ENCODE data around the gene RAD18. TPM values are rescaled to one million over a fixed set of nuclear protein-coding genes. Genes with fewer than 3 reads are reported as not detected.

Gene RAD18
- total RNA-seq, 5 donors from 2014 or later (not counting 1 experiment from before 2014, with no cell fraction given), result 13.7 to 18.5 (median 16.5) TPM

DNA sequence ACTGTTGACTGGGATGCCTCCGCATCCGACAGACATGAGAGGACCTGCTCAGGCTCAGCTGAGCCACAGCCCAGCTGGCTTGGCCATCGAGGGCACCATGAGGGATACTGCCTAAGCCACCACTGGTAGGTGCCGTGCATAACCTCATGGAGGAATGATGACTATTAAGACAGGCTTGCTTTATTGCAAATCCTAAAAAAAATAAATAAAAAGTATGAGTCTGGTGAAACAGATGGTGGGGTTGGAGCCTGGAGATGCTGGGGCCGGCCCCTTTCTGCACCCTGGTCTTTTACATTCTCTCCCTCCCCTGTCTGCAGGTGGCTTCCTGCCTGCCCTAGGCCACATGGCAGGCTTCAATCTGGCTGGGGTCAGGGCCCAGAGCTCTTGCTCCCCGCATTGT is 24.0 kb upstream of the RAD18 start:
- WGBS (ENCODE audit: insufficient coverage), result 66% methylated on average over 3 of the region's 6 CpGs
- ChIA-PET POLR2A (no interaction called here), CTCF (interaction anchor here (0.6 to 4.0 kb wide), 6 partner anchors 10 to 382 kb away, joined by 3 to 21 read pairs (median 4); no protein-coding TSS in a partner anchor)
- no peak overlapping the region for H3K27ac Mint-ChIP-seq
- Histone ChIP-seq H3K4me1 (ENCODE audit: control insufficient read depth in 1 of 2, extremely low read depth in 1 of 2, insufficient read depth in 2 of 2, low read length in 2 of 2) (peaks cover 0 to 3% of the 10 kb centered on the region in 2 experiments), H3K27me3 (replicated peaks in 1 of 2; ENCODE audit: control insufficient read depth in 2 of 2, extremely low read depth in 1 of 2, insufficient read depth in 2 of 2, low read length in 1 of 2) (peaks cover 0 to 5% of the 10 kb centered on the region in 2 experiments), H3K27ac (ENCODE audit: low read length) (no peak overlapping the region), H3K9me3 (no peaks in the 10 kb centered on the region), H3K4me3 (ENCODE audit: control insufficient read depth in 1 of 2, extremely low read depth in 1 of 2, low read length in 1 of 2) (no peak overlapping the region), H3K36me3 (ENCODE audit: control insufficient read depth in 2 of 2, extremely low read depth in 1 of 2, insufficient read depth in 1 of 2, low read length in 1 of 2) (no peaks in the 10 kb centered on the region)
- ATAC-seq (replicated peaks in 1 of 4) (no peak), DNase-seq (no peak)
- no peaks in the 10 kb centered on the region for H3K36me3 Mint-ChIP-seq
- H3K4me1 Mint-ChIP-seq, result peaks cover 0 to 4% (median 1%) of the 10 kb centered on the region in 3 donors
- H3K4me3 Mint-ChIP-seq, result no peak overlapping the region
- H3K27me3 Mint-ChIP-seq, result peaks cover 0 to 2% of the 10 kb centered on the region in 2 donors
- H3K9me3 Mint-ChIP-seq, result no peaks in the 10 kb centered on the region

DNA sequence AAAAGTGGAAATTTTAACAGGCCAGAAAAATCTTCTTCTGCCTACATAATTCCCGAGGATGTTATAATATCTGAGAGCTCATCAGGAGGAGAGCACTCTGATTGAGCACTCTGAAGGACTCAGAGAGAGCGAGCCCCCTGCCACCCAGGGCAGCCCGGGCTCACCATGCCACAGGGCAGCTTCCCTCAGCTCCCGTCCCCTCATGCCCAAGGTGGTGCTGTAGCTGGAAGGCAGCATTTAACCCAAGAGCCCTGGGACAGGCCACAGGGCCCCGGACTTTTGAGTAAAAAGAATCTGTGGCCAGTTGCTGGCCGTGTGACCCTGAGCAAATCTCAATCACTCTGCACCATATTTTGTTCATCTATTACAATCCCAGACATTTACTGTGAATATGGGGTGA is 23.5 kb upstream of the RAD18 start:
- Histone ChIP-seq H3K27ac (ENCODE audit: low read length) (no peak overlapping the region), H3K27me3 (replicated peaks in 1 of 2; ENCODE audit: control insufficient read depth in 2 of 2, extremely low read depth in 1 of 2, insufficient read depth in 2 of 2, low read length in 1 of 2) (peaks cover 0 to 5% of the 10 kb centered on the region in 2 experiments), H3K36me3 (ENCODE audit: control insufficient read depth in 2 of 2, extremely low read depth in 1 of 2, insufficient read depth in 1 of 2, low read length in 1 of 2) (no peaks in the 10 kb centered on the region), H3K9me3 (no peaks in the 10 kb centered on the region), H3K4me3 (ENCODE audit: control insufficient read depth in 1 of 2, extremely low read depth in 1 of 2, low read length in 1 of 2) (no peak overlapping the region), H3K4me1 (ENCODE audit: control insufficient read depth in 1 of 2, extremely low read depth in 1 of 2, insufficient read depth in 2 of 2, low read length in 2 of 2) (peaks cover 0 to 3% of the 10 kb centered on the region in 2 experiments)
- no peaks in the 10 kb centered on the region for H3K36me3 Mint-ChIP-seq
- H3K27ac Mint-ChIP-seq, result no peak overlapping the region
- CTCF ChIA-PET, result interaction anchor here (0.6 to 4.0 kb wide), 5 partner anchors 10 to 383 kb away, joined by 3 to 21 read pairs (median 4); no protein-coding TSS in a partner anchor
- POLR2A ChIA-PET, result no interaction called here
- DNase-seq, result no peak
- WGBS (ENCODE audit: insufficient coverage), result 95% methylated on average over 2 of the region's 6 CpGs
- no peak for ATAC-seq (replicated peaks in 1 of 4)
- peaks cover 0 to 4% (median 1%) of the 10 kb centered on the region in 3 donors for H3K4me1 Mint-ChIP-seq
- H3K27me3 Mint-ChIP-seq, result peaks cover 0 to 3% of the 10 kb centered on the region in 2 donors
- H3K9me3 Mint-ChIP-seq, result no peaks in the 10 kb centered on the region
- no peak overlapping the region for H3K4me3 Mint-ChIP-seq

DNA sequence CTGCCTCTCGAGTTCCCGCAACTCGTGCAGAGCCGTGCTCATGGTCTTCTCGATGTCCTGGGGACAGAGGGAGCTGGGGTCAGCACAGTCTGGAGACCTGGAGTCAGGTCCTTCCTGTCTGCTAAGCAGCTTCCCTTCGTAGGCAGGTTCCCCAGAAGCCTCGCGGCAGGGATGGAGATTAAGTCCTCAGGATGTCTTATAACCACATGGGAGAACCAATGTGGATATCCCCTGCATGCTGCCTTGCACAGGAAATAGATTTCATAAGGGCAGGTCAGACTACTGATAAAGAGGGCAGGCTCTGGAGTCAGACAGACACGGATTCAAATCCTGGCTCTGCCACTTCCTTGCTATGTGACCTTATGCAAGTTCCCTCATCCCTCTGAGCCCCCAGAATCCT is 22.6 kb upstream of the RAD18 start:
- Histone ChIP-seq H3K27ac (ENCODE audit: low read length) (no peak overlapping the region), H3K36me3 (ENCODE audit: control insufficient read depth in 2 of 2, extremely low read depth in 1 of 2, insufficient read depth in 1 of 2, low read length in 1 of 2) (no peaks in the 10 kb centered on the region), H3K27me3 (replicated peaks in 1 of 2; ENCODE audit: control insufficient read depth in 2 of 2, extremely low read depth in 1 of 2, insufficient read depth in 2 of 2, low read length in 1 of 2) (peaks cover 0 to 8% of the 10 kb centered on the region in 2 experiments), H3K9me3 (no peaks in the 10 kb centered on the region), H3K4me1 (ENCODE audit: control insufficient read depth in 1 of 2, extremely low read depth in 1 of 2, insufficient read depth in 2 of 2, low read length in 2 of 2) (peaks cover 0 to 3% of the 10 kb centered on the region in 2 experiments), H3K4me3 (ENCODE audit: control insufficient read depth in 1 of 2, extremely low read depth in 1 of 2, low read length in 1 of 2) (no peak overlapping the region)
- Mint-ChIP-seq H3K4me1 (peaks cover 0 to 4% (median 1%) of the 10 kb centered on the region in 3 donors), H3K27me3 (peaks cover 1 to 3% of the 10 kb centered on the region in 2 donors), H3K4me3 (no peak overlapping the region), H3K9me3 (no peaks in the 10 kb centered on the region), H3K36me3 (no peaks in the 10 kb centered on the region), H3K27ac (no peak overlapping the region)
- DNase-seq, result no peak
- POLR2A ChIA-PET, result no interaction called here
- CTCF ChIA-PET, result interaction anchor here (1.2 to 4.0 kb wide), 3 partner anchors 11 to 318 kb away, joined by 3 to 21 read pairs (median 3); no protein-coding TSS in a partner anchor
- 87% methylated on average over 8 of the region's 9 CpGs for WGBS (ENCODE audit: insufficient coverage)
- no peak for ATAC-seq (replicated peaks in 1 of 4)

DNA sequence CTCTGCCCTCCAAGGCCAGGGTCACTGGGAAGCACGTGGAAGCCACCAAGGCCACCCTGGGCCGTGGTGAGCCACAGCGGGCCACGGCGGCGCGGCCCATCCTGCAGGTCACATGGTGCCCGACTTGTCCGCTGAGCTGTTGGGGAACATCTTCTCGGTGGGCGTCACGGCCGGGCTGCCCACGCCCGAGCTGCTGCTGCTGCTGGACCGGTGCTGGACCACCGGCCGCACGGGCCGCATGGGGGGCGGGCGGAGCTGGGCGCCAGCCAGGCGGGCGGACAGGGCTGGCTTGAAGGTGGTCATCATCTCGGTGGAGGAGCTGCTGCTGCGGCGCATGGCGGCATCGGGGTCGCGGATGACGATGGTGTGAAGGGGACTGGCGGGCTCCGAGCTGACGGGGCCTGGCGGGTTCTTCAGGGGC is 22.1 kb upstream of the RAD18 start:
- Mint-ChIP-seq H3K27me3 (peaks cover 5 to 8% of the 10 kb centered on the region in 2 donors), H3K36me3 (no peaks in the 10 kb centered on the region), H3K27ac (no peak overlapping the region), H3K4me1 (peaks cover 0 to 4% (median 1%) of the 10 kb centered on the region in 3 donors), H3K9me3 (no peaks in the 10 kb centered on the region), H3K4me3 (no peak overlapping the region)
- DNase-seq, result no peak
- H3K27me3 ChIP-seq (replicated peaks in 1 of 2; ENCODE audit: control insufficient read depth in 2 of 2, extremely low read depth in 1 of 2, insufficient read depth in 2 of 2, low read length in 1 of 2), result peaks cover 0 to 9% of the 10 kb centered on the region in 2 experiments
- CTCF ChIA-PET, result interaction anchor here (1.2 to 4.0 kb wide), 2 partner anchors 318 to 319 kb away, joined by 3 to 21 read pairs; no protein-coding TSS in a partner anchor
- no peak for ATAC-seq (replicated peaks in 1 of 4)
- no peak overlapping the region for H3K27ac ChIP-seq (ENCODE audit: low read length)
- 96% methylated on average over 37 of the region's 37 CpGs for WGBS (ENCODE audit: insufficient coverage)
- H3K4me1 ChIP-seq (ENCODE audit: control insufficient read depth in 1 of 2, extremely low read depth in 1 of 2, insufficient read depth in 2 of 2, low read length in 2 of 2), result peaks cover 0 to 3% of the 10 kb centered on the region in 2 experiments
- H3K9me3 ChIP-seq, result no peaks in the 10 kb centered on the region
- no peak overlapping the region for H3K4me3 ChIP-seq (ENCODE audit: control insufficient read depth in 1 of 2, extremely low read depth in 1 of 2, low read length in 1 of 2)
- POLR2A ChIA-PET, result no interaction called here
- H3K36me3 ChIP-seq (ENCODE audit: control insufficient read depth in 2 of 2, extremely low read depth in 1 of 2, insufficient read depth in 1 of 2, low read length in 1 of 2), result no peaks in the 10 kb centered on the region

DNA sequence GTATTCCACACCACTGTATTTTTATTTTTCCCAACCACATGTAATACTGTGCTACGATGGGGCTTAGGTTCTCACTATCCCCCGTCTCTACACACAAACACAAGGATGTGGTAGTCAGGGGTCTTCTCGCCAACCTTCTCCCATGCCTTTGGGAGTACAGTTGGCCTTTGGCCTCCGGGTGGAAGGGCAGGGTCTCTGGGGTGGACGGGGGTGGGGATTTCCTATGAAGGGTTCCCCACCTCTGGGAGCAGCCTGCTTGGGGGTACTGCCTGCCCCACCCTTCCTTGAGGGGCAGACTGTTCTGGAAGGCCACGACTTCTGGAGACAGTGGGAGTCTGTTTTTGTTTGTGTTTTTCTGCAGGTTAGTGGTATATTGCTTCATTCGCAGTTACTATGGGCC is 21.3 kb upstream of the RAD18 start:
- H3K27ac ChIP-seq (ENCODE audit: low read length), result no peak overlapping the region
- peaks cover 0 to 9% of the 10 kb centered on the region in 2 experiments for H3K27me3 ChIP-seq (replicated peaks in 1 of 2; ENCODE audit: control insufficient read depth in 2 of 2, extremely low read depth in 1 of 2, insufficient read depth in 2 of 2, low read length in 1 of 2)
- Mint-ChIP-seq H3K27ac (no peak overlapping the region), H3K36me3 (no peaks in the 10 kb centered on the region), H3K4me3 (no peak overlapping the region), H3K27me3 (peaks cover 9 to 13% of the 10 kb centered on the region in 2 donors), H3K9me3 (no peaks in the 10 kb centered on the region), H3K4me1 (peaks cover 0 to 4% (median 1%) of the 10 kb centered on the region in 3 donors)
- POLR2A ChIA-PET, result no interaction called here
- no peak overlapping the region for H3K4me3 ChIP-seq (ENCODE audit: control insufficient read depth in 1 of 2, extremely low read depth in 1 of 2, low read length in 1 of 2)
- CTCF ChIA-PET, result no interaction called here
- WGBS (ENCODE audit: insufficient coverage), result 83% methylated on average over 2 of the region's 7 CpGs
- peaks cover 0 to 3% of the 10 kb centered on the region in 2 experiments for H3K4me1 ChIP-seq (ENCODE audit: control insufficient read depth in 1 of 2, extremely low read depth in 1 of 2, insufficient read depth in 2 of 2, low read length in 2 of 2)
- H3K36me3 ChIP-seq (ENCODE audit: control insufficient read depth in 2 of 2, extremely low read depth in 1 of 2, insufficient read depth in 1 of 2, low read length in 1 of 2), result no peaks in the 10 kb centered on the region
- ATAC-seq (replicated peaks in 1 of 4) (no peak), DNase-seq (no peak)
- no peaks in the 10 kb centered on the region for H3K9me3 ChIP-seq

DNA sequence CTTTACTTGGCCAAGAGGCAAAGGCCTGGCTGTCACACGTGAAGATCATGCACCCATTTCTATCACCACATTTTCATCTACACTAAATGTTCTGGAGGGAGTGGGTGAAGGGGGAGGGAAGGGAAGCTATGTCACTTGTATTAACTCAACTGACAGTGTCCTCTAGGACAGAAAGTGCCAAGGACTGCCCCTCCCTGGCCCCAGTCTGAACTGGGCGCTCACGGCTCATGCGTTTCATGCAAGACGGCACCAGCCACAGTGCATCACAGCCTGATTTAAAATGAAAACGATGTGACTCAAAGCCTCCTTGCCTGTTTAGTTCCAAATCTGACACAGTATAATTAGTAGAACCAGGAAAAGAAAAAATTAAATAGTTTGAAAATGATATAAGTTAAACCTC is 20.8 kb upstream of the RAD18 start:
- no peak overlapping the region for H3K4me3 ChIP-seq (ENCODE audit: control insufficient read depth in 1 of 2, extremely low read depth in 1 of 2, low read length in 1 of 2)
- Mint-ChIP-seq H3K4me3 (no peak overlapping the region), H3K27me3 (peaks cover 12 to 13% of the 10 kb centered on the region in 2 donors), H3K9me3 (peaks cover 0 to 4% (median 3%) of the 10 kb centered on the region in 3 donors), H3K27ac (no peak overlapping the region), H3K4me1 (peaks cover 0 to 4% (median 1%) of the 10 kb centered on the region in 3 donors), H3K36me3 (no peaks in the 10 kb centered on the region)
- DNase-seq (no peak), ATAC-seq (replicated peaks in 1 of 4) (no peak)
- ChIA-PET CTCF (no interaction called here), POLR2A (interaction anchor here in 1 of 2 donors (0.6 kb wide), 1 partner anchor 9 kb away, joined by 3 read pairs; no protein-coding TSS in a partner anchor)
- peaks cover 0 to 3% of the 10 kb centered on the region in 2 experiments for H3K4me1 ChIP-seq (ENCODE audit: control insufficient read depth in 1 of 2, extremely low read depth in 1 of 2, insufficient read depth in 2 of 2, low read length in 2 of 2)
- peaks cover 0 to 9% of the 10 kb centered on the region in 2 experiments for H3K27me3 ChIP-seq (replicated peaks in 1 of 2; ENCODE audit: control insufficient read depth in 2 of 2, extremely low read depth in 1 of 2, insufficient read depth in 2 of 2, low read length in 1 of 2)
- WGBS (ENCODE audit: insufficient coverage), result 83% methylated on average over 4 of the region's 6 CpGs
- H3K36me3 ChIP-seq (ENCODE audit: control insufficient read depth in 2 of 2, extremely low read depth in 1 of 2, insufficient read depth in 1 of 2, low read length in 1 of 2), result no peaks in the 10 kb centered on the region
- no peak overlapping the region for H3K27ac ChIP-seq (ENCODE audit: low read length)
- no peaks in the 10 kb centered on the region for H3K9me3 ChIP-seq
